K562 (cell line): Measurements from ENCODE around the gene RIOK3. TPM values are rescaled to one million over a fixed set of nuclear protein-coding genes. Genes with fewer than 3 reads are reported as not detected.

Source experiments
- BRD9 ChIP-seq: fragments of 450-650 bp; IDR thresholded peaks from 2 replicates; pipeline ENCODE4 v1.6.1; 2018; ENCODE audit warnings: low read depth; ENCODE audit not compliant: partially characterized antibody
- CCNT2 ChIP-seq: IDR thresholded peaks from 2 replicates; pipeline ENCODE4 v1.6.1; 2011; ENCODE audit warnings: borderline replicate concordance, low read depth, mild to moderate bottlenecking, moderate library complexity, mixed read lengths, low read length; ENCODE audit not compliant: insufficient read length; ENCODE audit errors: extremely low read depth
- CXXC5 ChIP-seq: fragments of 250-450 bp; sonication (Bioruptor Pico); IDR thresholded peaks from 2 replicates; pipeline ENCODE4 v1.8.0; 2022; ENCODE audit warnings: inconsistent platforms, mild to moderate bottlenecking, moderate library complexity
- ELF2 ChIP-seq: fragments of 250-450 bp; sonication (Bioruptor Pico); IDR thresholded peaks from 2 replicates; pipeline ENCODE4 v1.5.0; 2021; ENCODE audit warnings: mild to moderate bottlenecking
- EP300 ChIP-seq: IDR thresholded peaks from 2 replicates; pipeline ENCODE4 v1.6.1; 2012; ENCODE audit warnings: low read length, improper control_type of control experiment
- FIP1L1 ChIP-seq: fragments of 200-400 bp; formaldehyde crosslinking; IDR thresholded peaks from 2 replicates; pipeline ENCODE4 v1.6.1; 2018; ENCODE audit warnings: mild to moderate bottlenecking, low read depth, low read length; ENCODE audit not compliant: poor library complexity, severe bottlenecking
- FOXA3 ChIP-seq, 2 experiments: fragments of 450-650 bp in 1 of 2; sonication (generic) in 1 of 2; formaldehyde crosslinking; IDR thresholded peaks in 1 of 2; conservative IDR thresholded peaks in 1 of 2; 2 replicates each; pipeline versions ENCODE4 v1.4.0 to v1.8.0; 2020 to 2022; ENCODE audit warnings: mild to moderate bottlenecking in 2 of 2, missing genetic modification reagents in 1 of 2
- GABPA ChIP-seq: fragments of 200-800 bp; sonication (Bioruptor generic); conservative IDR thresholded peaks from 2 replicates; pipeline ENCODE4 v1.6.1; 2016; ENCODE audit warnings: low read depth, missing genetic modification characterization, missing compliant biosample characterization
- HEY1 ChIP-seq: fragments of 250-450 bp; sonication (Bioruptor Pico); IDR thresholded peaks from 2 replicates; pipeline ENCODE4 v1.5.0; 2020; ENCODE audit warnings: mild to moderate bottlenecking, moderate library complexity, borderline replicate concordance
- MCM7 ChIP-seq, 2 experiments: fragments of 450-650 bp; IDR thresholded peaks; 2 replicates each; pipeline ENCODE4 v1.6.1; 2016 to 2018
- MEIS2 ChIP-seq: fragments of 450-650 bp; IDR thresholded peaks from 2 replicates; pipeline ENCODE4 v1.6.1; 2014; ENCODE audit warnings: mild to moderate bottlenecking; ENCODE audit not compliant: partially characterized antibody
- MXI1 ChIP-seq: IDR thresholded peaks from 2 replicates; pipeline ENCODE4 v1.6.1; 2011; ENCODE audit warnings: low read depth, mild to moderate bottlenecking, improper control_type of control experiment, low read length
- NFXL1 ChIP-seq: fragments of 450-650 bp; formaldehyde crosslinking; IDR thresholded peaks from 2 replicates; pipeline ENCODE4 v1.4.0; 2021; ENCODE audit warnings: mild to moderate bottlenecking
- NKRF ChIP-seq: fragments of 450-650 bp; IDR thresholded peaks from 2 replicates; pipeline ENCODE4 v1.6.1; 2016; ENCODE audit warnings: borderline replicate concordance
- PHB2 ChIP-seq: fragments of 450-650 bp; IDR thresholded peaks from 2 replicates; pipeline ENCODE4 v1.6.1; 2017; ENCODE audit warnings: low read depth
- PREB ChIP-seq: sonication (generic); formaldehyde crosslinking; IDR thresholded peaks from 2 replicates; pipeline ENCODE4 v1.8.1; 2023; ENCODE audit warnings: mild to moderate bottlenecking, missing genetic modification reagents
- SMAD1 ChIP-seq: fragments of 150-350 bp; IDR thresholded peaks from 2 replicates; pipeline ENCODE4 v1.6.1; 2014; ENCODE audit warnings: low read length, low read depth; ENCODE audit not compliant: partially characterized antibody
- TRIM24 ChIP-seq, 2 experiments: fragments of 450-650 bp; IDR thresholded peaks; 2 replicates each; pipeline ENCODE4 v1.6.1; 2016
- ZBTB17 ChIP-seq: fragments of 450-650 bp; formaldehyde crosslinking; IDR thresholded peaks from 2 replicates; pipeline ENCODE4 v1.4.0; 2020; ENCODE audit warnings: mild to moderate bottlenecking
- ZKSCAN3 ChIP-seq: fragments of 250-450 bp; sonication (Bioruptor Pico); IDR thresholded peaks from 2 replicates; pipeline ENCODE4 v1.4.0; 2020
- ZNF133 ChIP-seq: fragments of 250-450 bp; sonication (Bioruptor Pico); IDR thresholded peaks from 2 replicates; pipeline ENCODE4 v1.4.0; 2020; ENCODE audit warnings: mild to moderate bottlenecking
- ZNF282 ChIP-seq: sonication (generic); formaldehyde crosslinking; IDR thresholded peaks from 2 replicates; pipeline ENCODE4 v1.8.1; 2023; ENCODE audit warnings: missing genetic modification reagents
- ZNF639 ChIP-seq, 2 experiments: fragments of 200-800 bp in 1 of 2; sonication (Bioruptor generic) in 1 of 2; sonication (generic) in 1 of 2; formaldehyde crosslinking in 1 of 2; IDR thresholded peaks in 1 of 2; conservative IDR thresholded peaks in 1 of 2; 2 replicates each; pipeline versions ENCODE4 v1.5.0 to v1.6.1; 2016 to 2020; ENCODE audit warnings: missing compliant biosample characterization in 1 of 2, missing genetic modification characterization in 1 of 2, missing genetic modification reagents in 1 of 2
- ZZZ3 ChIP-seq: fragments of 450-650 bp; IDR thresholded peaks from 2 replicates; pipeline ENCODE4 v1.6.1; 2016; ENCODE audit warnings: antibody characterized with exemption, mild to moderate bottlenecking, moderate library complexity
- polyA plus RNA-seq, 8 experiments: library from polyadenylated mRNA; depleted of rRNA in 4 of 8; stranded (reverse) in 5 of 8; unstranded in 3 of 8; fragments of >200 nt; fragmentation: Nextera tagmentation in 2 of 8; fragmentation: Illumina TruSeq in 1 of 8; extraction: Ambion mirVana in 2 of 8; extraction: Trizol in 1 of 8; gene quantifications; 2 replicates each; pipeline versions ENCODE4 v1.2.1 to v1.2.3, GENCODE V29; 2011 to 2014; ENCODE audit warnings: inconsistent platforms in 1 of 8, missing spikeins in 1 of 8
- total RNA-seq, 7 experiments: library from RNA; depleted of rRNA in 6 of 7; stranded (reverse); fragments of >200 nt in 6 of 7; fragmentation: Illumina TruSeq in 2 of 7; extraction: Trizol in 2 of 7; gene quantifications; 2 replicates each; pipeline versions ENCODE4 v1.2.1 to v1.2.3, GENCODE V29; 2011 to 2021; ENCODE audit warnings: low replicate concordance in 1 of 7

RIOK3 gene
- total and polyA plus RNA-seq, 9 of the 15 experiments (the other 6 are each of a cell fraction or from before 2014, with no cell fraction given): 21.4 to 89.5 (median 62.9) TPM

- TF ChIP-seq ZNF639 (CRISPR knock-in tag; conservative IDR thresholded peaks at IDR 0.05 in 1 of 2, IDR thresholded peaks at IDR 0.05 in 1 of 2) (peak in 1 of 2 experiments; percentile 82; a peak in 1 of 4 replicates), HEY1 (CRISPR knock-in tag) (no peak), BRD9 (peak; percentile 27), GABPA (peak; percentile 90), FOXA3 (CRISPR knock-in tag; conservative IDR thresholded peaks at IDR 0.05 in 1 of 2, IDR thresholded peaks at IDR 0.05 in 1 of 2) (no peak), ZBTB17 (CRISPR knock-in tag) (peak; percentile 64; the same call in 1 of the 2 replicates), EP300 (peak; percentile 18; the same call in 1 of the 2 replicates), ELF2 (CRISPR knock-in tag) (peak; percentile 96), ZNF282 (CRISPR knock-in tag) (0 out of 2 replicates have a peak, but pooled peaks have one; percentile 83), CXXC5 (CRISPR knock-in tag) (peak; percentile 97), ZNF133 (CRISPR knock-in tag) (no peak), MEIS2 (no peak), ZKSCAN3 (no peak), PREB (no peak), NFXL1 (no peak), PHB2 (no peak), NKRF (peak; percentile 85), MXI1 (no peak; the same call in none of the 2 replicates), TRIM24 (IDR thresholded peaks at IDR 0.05) (peak in 1 of 2 experiments; percentile 64; a peak in 2 of 4 replicates), CCNT2 (peak; percentile 97), ZZZ3 (no peak), SMAD1 (peak; percentile 47), FIP1L1 (no peak), MCM7 (IDR thresholded peaks at IDR 0.05) (no peak)
Measured at GRCh38 chr18:23503038-23503962, 50.2 kb downstream of the RIOK3 start, which contains the start of gene RMC1 (continued).
